Fibroblast of the aortic adventitia (primary cell): ENCODE measurements around the gene SULT1A2. TPM values are rescaled to one million over a fixed set of nuclear protein-coding genes. Genes with fewer than 3 reads are reported as not detected.
A peak's percentile ranks its signal among the peaks of the same experiment; 100 is the strongest.
"Not testable (repeated sequence)": the region's sequence is repeated elsewhere in the genome, so short reads cannot be mapped to it uniquely, and the experiment has no call there.

ENCODE experiments used
- DNase-seq: peaks from one replicate; pipeline ENCODE4 v3.0.0-alpha.2; 2010; ENCODE audit warnings: low read depth
- H3K4me3 ChIP-seq: 2 replicates; pipeline ENCODE4 v1.5.1; 2011; ENCODE audit warnings: low read depth, mild to moderate bottlenecking, control low read depth, low read length, moderate library complexity
- total RNA-seq: library from RNA; depleted of rRNA; stranded (reverse); fragments of >200 nt; gene quantifications from 2 replicates; pipeline ENCODE4 v1.2.3, GENCODE V29; 2012; ENCODE audit warnings: low replicate concordance
- TF ChIP-seq, protein P1 (sequence below): IDR thresholded peaks from 2 replicates; pipeline ENCODE4 v1.5.1; 2011; ENCODE audit warnings: mild to moderate bottlenecking, low read length, control low read depth, inconsistent platforms; ENCODE audit not compliant: insufficient read depth

Gene SULT1A2
- total RNA-seq, 1 donor, result not detected

DNA sequence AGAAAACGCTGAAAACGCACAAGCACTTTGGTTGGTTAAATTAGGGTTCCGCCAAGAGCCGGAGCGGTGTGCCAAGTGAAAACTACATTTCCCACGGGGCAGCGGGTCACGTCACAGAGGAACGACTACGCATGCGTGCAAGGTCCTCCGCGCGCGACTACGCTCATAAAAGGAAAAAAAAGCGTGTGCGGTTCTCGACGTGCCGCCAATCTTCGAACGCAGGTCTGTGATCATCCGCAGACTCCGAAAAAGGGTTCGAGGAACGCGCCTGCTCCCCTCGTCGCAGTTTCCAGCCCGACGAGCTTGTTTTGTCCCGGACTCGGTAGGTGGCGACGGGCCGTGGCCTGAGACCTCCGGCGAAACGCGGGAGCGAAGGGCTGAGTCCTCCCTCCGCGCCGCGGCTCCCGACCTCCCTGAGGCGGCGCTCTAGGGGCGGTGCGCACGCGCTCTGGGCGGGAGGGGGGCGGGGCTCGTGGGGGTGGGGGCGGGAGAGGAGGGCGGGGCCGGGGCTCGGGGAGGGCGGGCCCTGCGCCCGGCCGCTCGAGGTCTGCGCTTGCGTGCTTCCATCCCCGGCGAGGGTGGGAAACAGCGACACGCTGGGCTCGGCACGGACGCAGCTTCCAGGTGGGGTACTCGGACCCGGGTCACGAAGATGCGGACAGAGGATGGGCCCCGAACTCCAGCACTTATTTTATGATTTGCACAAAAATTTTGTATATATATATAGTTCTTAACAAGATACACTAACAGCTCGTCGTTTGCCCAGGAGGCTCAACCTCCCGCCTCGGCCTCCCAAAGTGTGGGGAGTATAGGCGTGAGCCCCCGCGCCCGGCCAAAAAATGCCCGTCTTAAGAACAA lies 42.8 kb downstream of the SULT1A2 start, which contains the start of gene SGF29:
SGF29 (plus strand) TSS at position 145 of the 858 bp plus-strand sequence. CDS start 27,150 bp downstream, outside the sequence.
- TF ChIP-seq, protein P1, sequence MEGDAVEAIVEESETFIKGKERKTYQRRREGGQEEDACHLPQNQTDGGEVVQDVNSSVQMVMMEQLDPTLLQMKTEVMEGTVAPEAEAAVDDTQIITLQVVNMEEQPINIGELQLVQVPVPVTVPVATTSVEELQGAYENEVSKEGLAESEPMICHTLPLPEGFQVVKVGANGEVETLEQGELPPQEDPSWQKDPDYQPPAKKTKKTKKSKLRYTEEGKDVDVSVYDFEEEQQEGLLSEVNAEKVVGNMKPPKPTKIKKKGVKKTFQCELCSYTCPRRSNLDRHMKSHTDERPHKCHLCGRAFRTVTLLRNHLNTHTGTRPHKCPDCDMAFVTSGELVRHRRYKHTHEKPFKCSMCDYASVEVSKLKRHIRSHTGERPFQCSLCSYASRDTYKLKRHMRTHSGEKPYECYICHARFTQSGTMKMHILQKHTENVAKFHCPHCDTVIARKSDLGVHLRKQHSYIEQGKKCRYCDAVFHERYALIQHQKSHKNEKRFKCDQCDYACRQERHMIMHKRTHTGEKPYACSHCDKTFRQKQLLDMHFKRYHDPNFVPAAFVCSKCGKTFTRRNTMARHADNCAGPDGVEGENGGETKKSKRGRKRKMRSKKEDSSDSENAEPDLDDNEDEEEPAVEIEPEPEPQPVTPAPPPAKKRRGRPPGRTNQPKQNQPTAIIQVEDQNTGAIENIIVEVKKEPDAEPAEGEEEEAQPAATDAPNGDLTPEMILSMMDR, result peak; percentile 21
- DNase-seq, result peak; percentile 96

GRCh38 chr16:28549301-28549899 lies 47.5 kb downstream of the SULT1A2 start:
- TF ChIP-seq, protein P1, result peak; percentile 70
- DNase-seq, result peak; percentile 66
- H3K4me3 ChIP-seq, result no peak overlapping the region

More for the DNA sequence above, 42.8 kb downstream of the SULT1A2 start, which contains the start of gene SGF29:
- H3K4me3 ChIP-seq, result peak within 1 kb of the TSS; percentile 92

DNA sequence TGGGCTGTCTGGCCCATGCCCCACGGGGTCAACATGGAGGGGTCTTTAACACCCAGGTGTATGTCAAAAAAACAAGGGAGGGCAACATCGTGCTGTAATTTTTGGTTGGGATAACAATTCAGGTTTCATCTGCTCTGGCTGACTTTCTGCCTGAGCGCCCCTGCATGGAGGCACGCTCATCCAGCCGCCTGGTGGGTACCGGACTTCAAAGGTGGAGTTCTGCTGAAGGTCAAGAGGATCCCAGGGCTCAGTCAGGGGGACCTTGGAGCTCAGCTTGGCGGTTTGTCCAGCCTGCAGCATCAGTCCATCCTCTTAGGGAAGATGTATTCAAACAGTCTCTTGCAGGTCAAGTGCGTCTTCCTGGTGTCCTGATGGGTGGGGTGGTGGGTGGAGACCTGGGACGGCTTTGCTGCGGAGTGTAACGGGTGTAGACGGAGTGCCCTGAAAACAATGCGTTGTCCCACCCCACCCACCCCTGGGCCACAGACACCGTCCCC lies 48.5 kb downstream of the SULT1A2 start:
- no peak for DNase-seq
- TF ChIP-seq, protein P1, result no peak
- H3K4me3 ChIP-seq, result no peak overlapping the region

- H3K4me3 ChIP-seq, result no peak overlapping the region
- TF ChIP-seq, protein P1, result no peak
- no peak for DNase-seq
Observed at GRCh38 chr16:28546626-28547025, 50.2 kb downstream of the SULT1A2 start.

DNA sequence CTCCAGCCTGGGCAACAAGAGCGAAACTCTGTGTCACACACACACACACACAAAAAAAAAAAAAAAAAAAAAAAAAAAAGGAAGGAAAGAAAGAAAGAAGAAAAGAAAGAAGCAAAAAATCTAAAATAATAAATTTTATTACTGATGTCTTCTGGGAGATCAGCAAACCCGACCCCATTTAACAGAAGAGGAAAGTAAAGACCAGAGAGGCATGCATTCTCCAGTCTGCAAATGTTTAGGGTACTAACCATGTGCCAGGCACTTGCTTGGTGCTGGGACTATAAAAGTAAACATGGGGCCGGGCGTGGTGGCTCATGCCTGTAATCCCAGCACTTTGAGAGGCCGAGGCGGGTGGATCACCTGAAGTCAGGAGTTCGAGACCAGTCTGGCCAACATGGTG lies 50.9 kb downstream of the SULT1A2 start:
- H3K4me3 ChIP-seq, DNase-seq: not testable (repeated sequence)

GRCh38 chr16:28544998-28545397 lies 51.9 kb downstream of the SULT1A2 start:
- DNase-seq, result no peak
- no peak overlapping the region for H3K4me3 ChIP-seq
- TF ChIP-seq, protein P1, result no peak

DNA sequence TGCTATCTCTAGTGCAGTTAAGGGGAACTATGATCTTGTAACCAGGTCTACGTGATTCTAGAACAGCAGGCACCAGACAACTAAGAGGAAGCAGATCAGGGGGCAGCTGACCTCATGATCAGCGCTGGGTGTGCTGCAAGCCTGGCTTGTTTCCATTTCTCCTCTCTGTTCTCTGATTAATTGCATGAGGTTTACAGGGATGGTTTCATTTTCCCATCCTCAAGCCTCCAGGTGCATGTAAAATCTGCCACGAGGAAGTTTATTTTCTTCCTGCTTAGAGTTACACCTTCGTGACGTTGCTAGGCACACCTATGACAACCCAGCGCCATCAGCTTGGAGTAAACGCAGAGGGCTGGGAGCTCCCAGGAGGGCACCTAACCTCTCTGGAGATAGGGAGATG lies 53.8 kb downstream of the SULT1A2 start:
- no peak for DNase-seq
- TF ChIP-seq, protein P1, result no peak
- no peak overlapping the region for H3K4me3 ChIP-seq
